ENCODE results near the gene SPACA1.

- TF ChIP-seq, protein P1, sequence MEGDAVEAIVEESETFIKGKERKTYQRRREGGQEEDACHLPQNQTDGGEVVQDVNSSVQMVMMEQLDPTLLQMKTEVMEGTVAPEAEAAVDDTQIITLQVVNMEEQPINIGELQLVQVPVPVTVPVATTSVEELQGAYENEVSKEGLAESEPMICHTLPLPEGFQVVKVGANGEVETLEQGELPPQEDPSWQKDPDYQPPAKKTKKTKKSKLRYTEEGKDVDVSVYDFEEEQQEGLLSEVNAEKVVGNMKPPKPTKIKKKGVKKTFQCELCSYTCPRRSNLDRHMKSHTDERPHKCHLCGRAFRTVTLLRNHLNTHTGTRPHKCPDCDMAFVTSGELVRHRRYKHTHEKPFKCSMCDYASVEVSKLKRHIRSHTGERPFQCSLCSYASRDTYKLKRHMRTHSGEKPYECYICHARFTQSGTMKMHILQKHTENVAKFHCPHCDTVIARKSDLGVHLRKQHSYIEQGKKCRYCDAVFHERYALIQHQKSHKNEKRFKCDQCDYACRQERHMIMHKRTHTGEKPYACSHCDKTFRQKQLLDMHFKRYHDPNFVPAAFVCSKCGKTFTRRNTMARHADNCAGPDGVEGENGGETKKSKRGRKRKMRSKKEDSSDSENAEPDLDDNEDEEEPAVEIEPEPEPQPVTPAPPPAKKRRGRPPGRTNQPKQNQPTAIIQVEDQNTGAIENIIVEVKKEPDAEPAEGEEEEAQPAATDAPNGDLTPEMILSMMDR (IDR thresholded peaks at IDR 0.05), result no peak
- TF ChIP-seq POLR2A (IDR thresholded peaks at IDR 0.05), result no peak
These were observed 27.1 kb downstream of the SPACA1 start for GRCh38 chr6:88074791-88075190.
